ENCODE results near the gene ZNF532.
"Not testable (repeated sequence)": the region's sequence is repeated elsewhere in the genome, so short reads cannot be mapped to it uniquely, and the experiment has no call there.

Gene ZNF532

GRCh38 chr18:58905777-58906428 lies 41.2 kb downstream of the ZNF532 start:
- DNase-seq = no peak

GRCh38 chr18:58908006-58908405 lies 43.3 kb downstream of the ZNF532 start:
- no peak for DNase-seq

- DNase-seq = no peak
These were observed 44.8 kb downstream of the ZNF532 start for GRCh38 chr18:58909521-58909920.

GRCh38 chr18:58911241-58911640 lies 46.6 kb downstream of the ZNF532 start:
- no peak for DNase-seq

GRCh38 chr18:58911766-58912165 lies 47.1 kb downstream of the ZNF532 start:
- no peak for DNase-seq

DNA sequence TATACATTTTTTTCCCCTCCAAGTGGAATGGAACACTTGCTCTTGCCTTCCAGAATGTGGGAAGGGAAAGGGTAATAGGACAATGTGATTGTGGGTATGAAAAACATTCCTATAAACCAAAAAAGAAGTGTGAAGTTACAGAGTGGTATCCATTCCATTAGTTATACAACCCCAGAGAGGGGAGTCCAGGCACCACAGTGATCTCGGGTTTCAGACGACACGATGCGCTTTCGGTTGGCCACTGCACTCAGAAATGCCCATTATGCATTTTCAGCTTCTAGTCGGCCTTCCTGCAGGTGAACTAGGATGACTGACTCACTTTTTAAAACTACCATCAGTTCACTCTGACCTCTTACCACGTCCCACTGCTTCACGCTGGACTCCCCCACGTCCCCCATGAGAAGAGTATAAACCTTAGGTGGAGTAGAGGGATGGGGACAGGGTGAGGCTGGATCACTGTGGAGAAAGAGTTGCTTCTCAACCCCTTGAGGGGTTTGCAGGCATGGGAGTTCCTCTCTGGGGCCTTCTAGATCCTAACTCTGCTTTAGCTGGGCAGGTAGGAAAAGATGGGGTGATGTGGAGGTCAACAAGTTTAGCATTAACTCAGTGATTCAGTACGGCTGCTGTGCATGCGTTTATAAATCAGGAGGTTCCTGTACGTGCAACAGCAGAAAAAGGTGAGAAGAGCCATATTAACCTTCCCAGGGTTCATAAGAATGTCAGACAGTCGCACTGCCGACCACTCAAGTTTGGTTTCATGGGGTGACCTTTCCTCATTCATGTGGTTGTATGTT lies 50.5 kb downstream of the ZNF532 start:
- no peak for DNase-seq

GRCh38 chr18:58915995-58916394 lies 51.3 kb downstream of the ZNF532 start:
- DNase-seq = no peak

- not testable (repeated sequence) for DNase-seq
These were observed 55.3 kb downstream of the ZNF532 start for GRCh38 chr18:58919934-58920333.

- no peak for DNase-seq
These were observed 58.3 kb downstream of the ZNF532 start for GRCh38 chr18:58922995-58923394.

DNA sequence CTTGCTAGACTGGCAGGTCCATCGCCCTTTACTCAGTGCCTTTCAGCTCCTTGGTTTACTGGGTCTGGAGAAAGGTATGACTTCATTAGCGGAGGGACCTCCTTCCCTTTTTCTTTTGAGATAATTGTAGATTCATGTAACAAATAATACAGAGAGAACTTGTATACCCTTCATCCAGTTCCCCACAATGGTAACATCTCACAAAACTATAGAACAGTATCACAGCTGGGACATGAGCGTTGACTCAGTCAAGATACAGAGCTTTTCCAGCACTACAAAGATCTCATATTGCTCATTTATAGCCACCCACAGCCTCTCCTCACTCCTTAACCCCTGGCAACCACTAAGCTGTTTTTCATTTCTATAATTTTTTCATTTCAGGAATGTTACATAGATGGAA lies 59.8 kb downstream of the ZNF532 start:
- no peak for DNase-seq

GRCh38 chr18:58927659-58928058 lies 63.0 kb downstream of the ZNF532 start:
- DNase-seq = no peak

DNA sequence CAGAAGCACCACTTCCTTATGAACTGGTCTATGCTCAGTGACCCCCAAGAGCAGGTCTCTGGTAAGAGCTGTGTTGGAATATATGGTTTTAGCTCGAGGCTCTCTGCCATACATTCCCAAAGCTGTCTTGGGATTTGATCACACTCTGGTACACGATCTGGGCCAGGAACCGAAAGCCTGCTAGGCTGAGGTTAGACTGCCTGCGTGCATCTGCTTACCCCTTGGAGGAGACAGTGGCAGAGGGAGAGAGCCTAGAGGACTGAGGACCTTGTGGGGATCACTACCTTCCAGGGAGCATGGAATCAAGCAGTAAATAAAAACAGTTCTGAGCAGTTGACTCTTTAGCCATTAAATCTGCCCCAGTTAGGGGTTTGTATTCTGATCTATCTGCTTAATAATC lies 63.7 kb downstream of the ZNF532 start:
- DNase-seq = no peak

DNA sequence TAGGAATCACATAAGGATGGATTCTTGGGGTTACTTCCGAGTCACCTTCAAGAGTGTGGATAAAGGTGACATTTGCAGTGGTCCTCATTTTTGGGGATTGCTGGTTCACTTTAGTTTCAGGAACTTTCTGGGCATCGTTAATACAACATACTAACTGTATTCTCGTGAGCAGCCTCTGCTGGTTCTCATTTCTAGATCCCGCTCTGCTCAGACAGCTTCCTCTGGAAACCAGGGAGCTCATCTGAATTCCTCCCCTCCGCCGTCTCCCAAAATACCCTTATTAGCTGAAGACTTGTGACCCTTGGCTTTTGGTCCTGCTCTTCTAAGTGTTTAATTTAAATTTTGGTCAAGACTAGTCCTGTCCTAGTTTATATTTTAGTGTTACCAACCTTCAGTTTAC lies 64.5 kb downstream of the ZNF532 start:
- DNase-seq = no peak

DNA sequence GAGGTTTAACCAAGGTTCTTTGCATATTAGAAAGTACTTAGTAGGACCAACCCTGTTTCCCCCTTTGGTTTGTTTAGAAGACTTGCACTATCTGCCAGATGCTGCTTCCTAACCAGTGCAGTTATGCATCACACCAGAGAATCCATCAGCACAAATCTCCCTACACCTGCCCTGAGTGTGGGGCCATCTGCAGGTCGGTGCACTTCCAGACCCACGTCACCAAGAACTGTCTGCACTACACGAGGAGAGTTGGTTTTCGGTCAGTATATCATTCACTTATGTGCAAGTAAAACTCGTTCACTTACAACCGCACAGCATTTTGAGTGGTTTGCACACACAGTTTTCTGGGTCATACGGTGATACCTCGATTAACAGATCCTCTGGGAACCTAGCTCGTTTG lies 69.7 kb downstream of the ZNF532 start:
- no peak for DNase-seq

DNA sequence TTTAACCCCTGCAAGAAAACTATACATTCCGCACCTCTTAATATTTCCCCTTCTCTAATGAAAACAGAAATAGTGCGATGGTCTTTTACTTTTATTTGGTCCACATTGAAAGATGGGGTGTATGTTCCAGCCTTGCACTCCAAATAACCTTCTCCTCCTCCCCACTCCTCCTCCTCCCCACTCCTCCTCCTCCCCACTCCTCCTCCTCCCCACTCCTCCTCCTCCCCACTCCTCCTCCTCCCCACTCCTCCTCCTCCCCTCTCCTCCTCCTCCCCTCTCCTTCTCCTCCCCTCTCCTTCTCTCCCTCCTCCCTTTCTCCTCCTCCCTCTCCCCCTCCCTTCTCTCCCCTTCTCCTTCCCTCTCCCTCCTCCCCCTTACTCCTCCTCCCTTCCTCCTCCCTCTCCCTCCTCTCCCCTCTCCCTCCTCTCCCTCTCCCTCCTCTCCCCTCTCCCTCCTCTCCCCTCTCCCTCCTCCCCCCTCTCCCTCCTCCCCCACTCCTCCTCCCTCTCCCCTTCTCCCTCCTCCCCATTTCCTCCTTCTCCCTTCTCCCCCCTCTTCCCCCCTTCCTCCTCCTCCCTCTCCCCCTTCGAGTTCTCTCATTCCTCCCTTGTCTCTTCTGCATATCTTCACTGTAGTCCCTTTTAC lies 70.4 kb downstream of the ZNF532 start:
- DNase-seq = no peak

DNA sequence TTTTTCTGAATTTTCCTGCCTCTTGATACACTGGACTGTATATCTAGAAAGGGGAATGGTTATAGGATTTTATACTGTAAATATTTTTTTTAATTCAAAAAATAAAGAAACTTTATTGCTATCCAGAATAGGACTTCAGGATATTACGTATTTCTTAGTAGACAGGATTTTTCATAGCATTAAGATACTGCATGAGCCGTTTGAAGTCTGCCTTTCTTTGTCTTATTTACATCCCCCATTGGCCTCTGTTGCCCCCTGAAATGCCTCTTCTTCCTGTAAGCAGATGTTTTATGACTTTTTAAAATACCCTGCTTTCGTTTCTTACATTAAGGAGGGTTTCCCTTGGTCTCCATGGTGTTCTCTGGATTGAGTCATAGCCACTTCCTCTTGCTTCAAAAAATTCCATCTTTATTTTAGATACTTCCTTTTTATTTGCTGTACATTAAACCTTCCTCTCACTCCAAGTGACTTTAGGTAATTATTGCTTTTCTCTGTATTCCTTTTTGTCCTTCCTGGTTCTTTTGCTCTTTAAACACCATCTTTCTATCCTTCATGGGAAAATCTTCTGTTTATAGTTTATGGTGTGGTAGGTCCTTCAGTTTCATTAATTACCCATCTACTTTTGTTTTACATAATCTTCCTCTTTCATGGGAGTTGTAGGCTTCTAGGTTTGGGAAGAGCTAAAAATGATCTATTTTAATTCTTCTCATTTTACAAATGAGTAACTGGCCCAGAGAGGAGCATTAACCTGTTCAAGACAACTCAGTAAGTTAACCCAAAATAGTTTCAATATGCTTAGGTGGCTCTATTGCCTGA lies 72.6 kb downstream of the ZNF532 start:
- DNase-seq = no peak

GRCh38 chr18:58937887-58938267 lies 73.2 kb downstream of the ZNF532 start:
- no peak for DNase-seq

DNA sequence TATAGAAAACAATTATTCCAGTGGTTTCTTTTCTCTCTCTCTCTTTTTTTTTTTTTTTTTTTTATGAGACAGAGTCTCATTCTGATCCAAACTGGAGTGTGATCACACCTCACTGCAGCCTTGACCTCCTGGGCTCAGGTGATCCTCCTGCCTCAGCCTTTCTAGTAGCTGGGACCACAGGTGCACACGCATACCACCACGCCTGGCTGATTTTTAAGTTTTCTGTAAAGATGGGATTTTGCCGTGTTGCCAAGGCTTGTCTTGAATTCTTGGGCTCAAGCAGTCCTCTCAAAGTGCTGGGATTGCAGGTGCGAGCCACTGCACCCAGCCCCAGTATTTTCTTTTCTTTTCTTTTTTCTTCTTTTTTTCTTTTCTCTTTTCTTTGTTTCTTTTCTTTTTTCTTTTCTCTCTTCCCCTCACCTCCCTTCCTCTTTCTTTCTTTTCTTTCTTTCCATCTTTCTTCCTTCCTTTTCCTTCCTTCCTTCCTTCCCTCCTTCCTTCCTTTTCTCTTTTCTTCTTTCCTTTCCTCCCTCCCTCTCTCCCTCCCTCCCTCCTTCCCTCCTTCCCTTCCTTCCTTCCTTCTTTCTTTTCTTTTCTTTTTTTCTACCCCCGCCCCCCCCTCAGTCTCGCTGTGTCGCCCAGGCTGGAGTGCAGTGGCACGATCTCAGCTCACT lies 76.9 kb downstream of the ZNF532 start:
- DNase-seq = no peak

DNA sequence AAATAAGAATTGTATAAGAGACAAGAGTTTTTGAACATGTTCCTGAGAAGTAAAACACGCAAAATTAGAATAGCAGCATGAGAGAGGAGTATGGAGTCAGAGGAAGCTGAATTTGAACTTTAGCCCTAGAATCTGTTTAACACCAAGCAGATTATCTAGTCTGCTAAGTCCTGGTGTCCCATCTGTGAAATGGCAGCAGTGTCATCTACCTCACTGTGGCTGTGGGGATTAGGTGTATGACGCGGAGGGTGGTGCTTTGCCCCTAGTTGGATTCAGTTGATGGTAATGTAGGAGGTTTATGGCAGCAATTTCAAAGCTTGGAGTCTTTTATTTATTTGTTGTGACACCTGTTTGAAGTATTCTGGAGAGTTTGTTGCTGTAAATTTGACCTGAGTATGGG lies 79.2 kb downstream of the ZNF532 start:
- DNase-seq = no peak

- DNase-seq = no peak
These were observed 82.6 kb downstream of the ZNF532 start for GRCh38 chr18:58947136-58947732.

- DNase-seq = no peak
These were observed 84.4 kb downstream of the ZNF532 start for GRCh38 chr18:58949031-58949430.

DNA sequence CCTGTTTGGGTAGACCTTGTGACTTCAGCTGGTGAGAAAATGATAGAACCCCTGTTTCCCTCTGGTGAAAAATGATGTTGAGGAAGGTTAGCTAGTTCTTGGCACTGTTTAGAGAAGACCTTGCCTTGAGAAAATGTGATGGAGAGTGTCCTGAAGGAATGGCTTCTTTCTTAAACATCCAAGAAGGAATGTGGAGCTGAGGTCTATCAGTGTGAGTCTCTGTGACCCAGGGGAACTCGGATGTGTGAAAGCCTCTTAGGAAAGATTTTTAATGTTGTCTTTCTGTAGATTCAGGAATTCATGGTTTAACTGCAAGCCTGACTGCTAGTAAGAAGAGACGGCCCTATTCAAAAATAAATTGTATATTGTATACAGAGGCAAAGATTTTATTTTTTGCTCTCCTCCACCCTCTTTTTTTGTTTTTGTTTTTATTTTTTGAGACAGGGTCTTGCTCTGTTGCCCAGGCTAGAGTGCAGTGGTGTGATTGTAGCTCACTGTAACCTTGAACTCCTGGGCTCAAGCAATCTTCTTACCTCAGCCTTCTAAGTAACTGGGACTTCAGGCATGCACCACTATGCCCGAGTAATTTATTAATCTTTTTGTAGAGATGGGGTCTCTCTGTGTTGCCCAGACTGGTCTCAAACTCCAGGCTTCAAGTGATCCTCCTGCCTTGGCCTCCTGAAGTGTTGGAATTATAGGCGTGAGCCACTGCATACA lies 87.5 kb downstream of the ZNF532 start:
- DNase-seq = no peak

All from NCI-H526 treated with DMSO at 0.1 percent for 48 hours (cell line).